ENCODE results near the gene RAMP1.

The RAMP1 gene

GRCh38 chr2:237823544-237823943, 35.9 kb upstream of the RAMP1 start:
- Mint-ChIP-seq H3K9me3 (no peaks in the 10 kb centered on the region), H3K36me3 (ENCODE audit: low read depth) (no peaks in the 10 kb centered on the region), H3K4me3 (no peak overlapping the region), H3K27me3 (ENCODE audit: low read depth) (no peaks in the 10 kb centered on the region), H3K4me1 (no peaks in the 10 kb centered on the region), H3K27ac (no peak overlapping the region)
- TF ChIP-seq CTCF (IDR thresholded peaks at IDR 0.05; ENCODE audit: unreplicated experiment in 3 of 3): no peak

GRCh38 chr2:237824085-237824484, 35.3 kb upstream of the RAMP1 start:
- no peak overlapping the region for H3K27ac Mint-ChIP-seq
- no peaks in the 10 kb centered on the region for H3K27me3 Mint-ChIP-seq (ENCODE audit: low read depth)
- no peak for TF ChIP-seq CTCF (IDR thresholded peaks at IDR 0.05; ENCODE audit: unreplicated experiment in 3 of 3)
- H3K36me3 Mint-ChIP-seq (ENCODE audit: low read depth): no peaks in the 10 kb centered on the region
- H3K9me3 Mint-ChIP-seq: no peaks in the 10 kb centered on the region
- no peak overlapping the region for H3K4me3 Mint-ChIP-seq
- no peaks in the 10 kb centered on the region for H3K4me1 Mint-ChIP-seq

- TF ChIP-seq CTCF (IDR thresholded peaks at IDR 0.05; ENCODE audit: unreplicated experiment in 3 of 3): no peak
- H3K4me3 Mint-ChIP-seq: no peak overlapping the region
- no peak overlapping the region for H3K27ac Mint-ChIP-seq
- H3K4me1 Mint-ChIP-seq: no peaks in the 10 kb centered on the region
- H3K27me3 Mint-ChIP-seq (ENCODE audit: low read depth): no peaks in the 10 kb centered on the region
- no peaks in the 10 kb centered on the region for H3K36me3 Mint-ChIP-seq (ENCODE audit: low read depth)
- H3K9me3 Mint-ChIP-seq: no peaks in the 10 kb centered on the region
These were observed 31.9 kb upstream of the RAMP1 start for GRCh38 chr2:237827421-237827987.

GRCh38 chr2:237830522-237830921, 28.9 kb upstream of the RAMP1 start:
- Mint-ChIP-seq H3K27me3 (ENCODE audit: low read depth) (no peaks in the 10 kb centered on the region), H3K27ac (no peak overlapping the region), H3K9me3 (no peaks in the 10 kb centered on the region), H3K36me3 (ENCODE audit: low read depth) (no peaks in the 10 kb centered on the region), H3K4me1 (no peaks in the 10 kb centered on the region), H3K4me3 (no peak overlapping the region)
- no peak for TF ChIP-seq CTCF (IDR thresholded peaks at IDR 0.05; ENCODE audit: unreplicated experiment in 3 of 3)

GRCh38 chr2:237833546-237833945, 25.9 kb upstream of the RAMP1 start:
- H3K4me3 Mint-ChIP-seq: no peak overlapping the region
- no peaks in the 10 kb centered on the region for H3K27me3 Mint-ChIP-seq (ENCODE audit: low read depth)
- H3K36me3 Mint-ChIP-seq (ENCODE audit: low read depth): no peaks in the 10 kb centered on the region
- H3K9me3 Mint-ChIP-seq: no peaks in the 10 kb centered on the region
- no peaks in the 10 kb centered on the region for H3K4me1 Mint-ChIP-seq
- H3K27ac Mint-ChIP-seq: no peak overlapping the region
- TF ChIP-seq CTCF (IDR thresholded peaks at IDR 0.05; ENCODE audit: unreplicated experiment in 3 of 3): no peak

- no peak overlapping the region for H3K27ac Mint-ChIP-seq
- H3K4me3 Mint-ChIP-seq: no peak overlapping the region
- H3K9me3 Mint-ChIP-seq: peaks cover 3% of the 10 kb centered on the region
- H3K27me3 Mint-ChIP-seq (ENCODE audit: low read depth): no peaks in the 10 kb centered on the region
- no peak for TF ChIP-seq CTCF (IDR thresholded peaks at IDR 0.05; ENCODE audit: unreplicated experiment in 3 of 3)
- H3K4me1 Mint-ChIP-seq: no peaks in the 10 kb centered on the region
- H3K36me3 Mint-ChIP-seq (ENCODE audit: low read depth): no peaks in the 10 kb centered on the region
These were observed 24.1 kb upstream of the RAMP1 start for GRCh38 chr2:237835372-237835771.

Data from nephron (organoid).